ENCODE measurements around the gene CIDEA.
A peak's percentile ranks its signal among the peaks of the same experiment; 100 is the strongest.

Gene CIDEA

GRCh38 chr18:12302391-12303147 is 48.4 kb downstream of the CIDEA start:
- DNase-seq, result no peak

GRCh38 chr18:12304351-12305210 is 50.4 kb downstream of the CIDEA start:
- no peak for DNase-seq

DNA sequence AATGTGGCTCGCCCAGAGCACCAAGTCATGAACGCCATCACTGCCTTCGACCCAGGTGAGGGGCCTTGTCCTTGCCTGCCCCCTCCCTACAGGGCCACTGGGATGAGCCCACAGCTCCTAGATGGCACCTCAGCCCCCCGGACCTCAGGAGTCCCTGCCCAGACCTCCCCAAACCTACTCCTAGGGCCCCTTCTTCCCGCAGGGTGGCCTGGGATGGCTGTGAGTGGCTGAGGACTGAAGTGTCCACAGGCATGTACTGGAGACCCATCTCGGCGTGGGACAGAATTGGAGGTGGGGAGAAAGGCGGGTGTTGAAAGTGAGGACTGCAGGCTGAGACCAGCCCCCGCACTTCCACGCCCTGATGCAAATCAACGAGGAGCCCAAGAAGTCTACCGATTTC is 51.0 kb downstream of the CIDEA start:
- DNase-seq, result no peak

DNA sequence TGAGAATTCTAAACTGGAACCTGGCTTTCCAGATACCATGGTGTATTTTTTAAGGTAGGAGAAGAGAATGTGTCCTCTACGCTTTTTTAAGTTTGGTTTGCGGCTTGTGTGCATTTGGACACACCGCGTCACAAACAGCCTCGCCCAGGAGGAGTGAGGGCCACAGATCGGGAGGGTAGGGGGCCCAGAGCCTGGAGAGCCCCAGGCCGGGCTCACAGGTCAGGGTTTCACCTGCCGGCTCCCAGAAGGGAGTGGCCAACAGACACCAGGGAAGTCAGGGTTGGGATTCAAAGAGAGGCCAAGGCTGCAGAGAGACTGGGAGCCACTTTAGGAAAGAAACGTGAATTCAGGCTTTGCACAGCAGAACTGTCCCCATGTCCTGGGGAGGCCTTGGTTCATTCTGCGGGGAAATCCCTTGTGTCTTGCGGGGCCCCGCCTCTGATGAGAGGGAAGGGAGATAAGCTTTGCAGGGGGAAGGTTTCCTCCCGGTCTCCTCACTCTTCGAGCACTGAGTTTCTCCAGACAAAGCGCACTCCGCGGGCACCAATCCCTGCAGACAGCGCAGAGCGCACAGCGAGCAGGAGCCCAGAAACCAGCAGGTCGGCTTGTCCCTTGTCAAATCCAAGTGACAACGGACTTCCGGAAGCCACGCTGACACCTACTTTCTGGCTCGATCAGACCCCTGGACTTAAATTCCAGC is 51.9 kb downstream of the CIDEA start:
- DNase-seq, result peak; percentile 43

DNA sequence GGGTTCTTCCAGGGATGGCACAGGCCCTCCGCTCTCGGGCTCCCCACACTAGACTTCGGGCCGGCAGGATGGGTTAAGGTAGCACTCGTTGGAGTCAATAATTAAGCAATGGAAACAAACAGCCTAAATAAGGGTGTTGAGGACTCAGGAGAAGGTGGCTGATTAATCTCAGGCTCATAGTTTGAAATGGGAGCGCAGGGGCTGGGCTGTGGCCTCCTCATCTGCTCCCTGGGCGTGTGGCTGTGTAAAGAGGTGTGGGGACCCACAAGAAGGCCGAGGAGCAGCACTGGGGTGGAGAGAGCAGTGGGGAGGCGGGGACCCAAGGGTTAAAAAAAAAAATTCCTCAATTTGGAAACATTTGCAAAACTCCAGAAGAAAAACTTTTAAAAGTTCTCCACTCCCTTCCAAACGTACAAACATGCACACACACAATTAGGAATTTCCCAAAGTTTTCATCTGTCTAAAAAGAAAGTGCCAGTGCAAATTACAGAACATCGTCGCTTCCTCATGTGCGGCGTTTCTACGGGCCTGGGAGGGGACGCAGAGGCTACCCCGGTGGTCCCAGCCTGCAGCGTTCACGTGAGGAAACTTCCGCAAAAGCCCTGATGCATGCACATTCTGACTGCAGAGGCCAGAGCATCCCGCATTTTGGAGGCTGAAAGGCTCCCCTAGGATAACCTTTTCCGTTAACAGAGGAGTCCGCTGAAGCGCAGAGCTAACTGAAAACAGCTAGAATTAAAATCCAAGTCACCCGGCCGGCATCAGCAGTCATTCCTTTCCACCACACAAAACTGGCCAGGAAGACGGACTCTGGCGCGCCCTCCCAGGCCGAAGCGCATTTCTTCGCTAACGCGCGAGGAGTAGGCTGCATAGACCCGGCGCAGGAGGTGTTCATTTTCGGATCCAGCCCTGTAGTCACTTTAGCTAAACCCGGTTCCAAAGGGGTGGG is 52.9 kb downstream of the CIDEA start:
- DNase-seq, result peak; percentile 75

DNA sequence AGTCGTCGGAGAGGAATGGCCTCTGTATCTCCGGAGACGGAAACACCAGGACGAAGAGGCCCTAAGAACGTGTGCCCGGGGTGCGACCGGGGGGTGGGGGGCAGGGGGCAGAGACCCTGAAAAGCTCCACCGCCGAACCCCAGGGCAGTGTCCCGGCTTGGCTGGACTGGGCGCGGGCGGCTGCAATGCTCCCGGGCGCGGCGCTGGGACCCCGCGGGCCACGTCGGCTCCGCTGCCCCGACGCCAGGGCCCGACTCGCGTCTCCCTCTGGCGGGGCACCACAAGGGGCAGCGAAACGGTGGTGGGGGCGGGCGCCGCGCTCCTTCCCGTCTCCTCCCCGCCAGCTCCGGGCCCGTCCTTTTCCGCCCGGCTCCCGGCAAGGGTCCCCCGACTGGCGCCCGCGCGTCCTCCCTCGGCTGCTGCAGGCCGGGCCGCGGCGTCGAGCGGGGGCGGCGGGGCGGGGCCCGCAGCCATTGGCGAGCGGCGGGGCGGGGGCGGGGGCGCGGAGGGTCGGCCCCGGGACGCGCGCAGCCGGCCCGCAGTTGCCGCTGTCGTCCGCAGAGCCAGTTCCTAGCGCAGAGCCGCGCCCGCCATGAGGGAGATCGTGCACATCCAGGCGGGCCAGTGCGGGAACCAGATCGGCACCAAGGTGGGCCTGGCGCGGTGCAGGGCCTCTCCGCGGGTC is 53.7 kb downstream of the CIDEA start, which contains the start of gene TUBB6:
Gene TUBB6, plus strand, starts transcription at position 541 of the 685 bp plus-strand sequence. Its CDS starts 52 bp downstream, at position 593.
- peak; percentile 77 for DNase-seq

GRCh38 chr18:12308386-12309100 is 54.4 kb downstream of the CIDEA start:
- peak; percentile 84 for DNase-seq

DNA sequence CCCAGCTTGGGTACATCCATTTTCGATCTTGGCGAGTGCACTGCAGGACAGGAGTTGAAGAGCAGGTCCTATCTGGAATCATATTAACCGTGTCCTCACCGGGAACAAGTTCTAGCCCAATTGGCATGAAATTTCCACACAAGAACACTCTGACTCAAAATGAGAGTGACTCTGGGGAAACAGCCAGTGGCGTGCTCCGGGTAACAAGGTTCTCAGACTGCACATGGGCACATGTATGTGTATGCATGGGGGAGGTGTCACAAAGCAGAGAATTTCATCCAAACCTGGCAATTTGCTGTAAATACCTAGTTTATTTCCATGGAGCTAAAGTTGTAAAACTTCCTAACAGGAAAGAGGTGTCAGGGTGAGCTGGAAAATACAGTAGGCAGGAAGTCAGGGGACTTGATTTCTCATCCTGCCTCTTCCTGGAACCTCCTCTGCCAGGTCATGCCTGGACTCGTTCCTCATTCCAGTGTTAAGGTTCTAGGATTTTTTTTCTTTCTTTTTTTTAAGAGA is 55.6 kb downstream of the CIDEA start:
- no peak for DNase-seq

- DNase-seq, result no peak
These were observed 56.6 kb downstream of the CIDEA start for GRCh38 chr18:12310762-12311161.

DNA sequence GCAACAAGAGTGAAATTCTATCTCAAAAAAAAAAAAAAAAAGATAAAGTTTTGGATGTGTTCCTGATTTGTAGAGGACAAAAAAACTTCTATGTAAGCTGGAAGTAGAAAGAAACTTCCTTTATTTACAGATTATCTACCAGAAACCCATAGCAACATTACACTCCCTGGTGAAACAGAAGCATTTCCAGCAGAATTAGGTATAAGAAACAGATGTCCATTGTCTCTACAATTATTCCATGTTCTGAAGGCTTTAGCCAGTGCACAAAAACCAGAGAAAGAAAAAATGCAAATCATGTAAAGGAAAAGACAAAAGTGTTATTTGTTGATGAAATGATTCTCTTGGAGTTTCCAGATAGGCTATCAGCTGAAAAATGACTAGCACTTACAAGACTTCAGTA is 58.8 kb downstream of the CIDEA start:
- DNase-seq, result no peak

GRCh38 chr18:12313530-12314245 is 59.5 kb downstream of the CIDEA start:
- DNase-seq, result peak; percentile 47

GRCh38 chr18:12314591-12315305 is 60.6 kb downstream of the CIDEA start:
- no peak for DNase-seq

- DNase-seq, result no peak
These were observed 61.3 kb downstream of the CIDEA start for GRCh38 chr18:12315490-12315889.

DNA sequence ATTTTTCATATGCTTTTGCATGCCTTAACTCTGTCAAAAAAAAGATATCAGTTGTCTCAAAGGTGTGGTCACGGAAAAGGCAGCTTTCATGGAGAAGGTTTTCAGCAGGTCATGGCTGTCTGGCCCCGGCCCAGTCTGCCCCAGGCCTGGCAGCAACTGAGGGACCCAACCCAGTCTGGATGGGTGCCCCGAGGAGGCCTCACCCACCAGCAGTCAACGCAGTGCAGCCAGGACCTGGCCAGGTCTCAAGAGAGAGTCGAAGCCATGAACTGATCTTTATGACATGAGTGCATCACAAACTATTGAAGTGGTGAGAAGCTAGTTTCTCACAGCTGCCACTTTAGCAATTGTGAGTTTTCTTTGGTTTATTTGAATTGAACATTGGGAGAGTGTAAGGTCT is 61.8 kb downstream of the CIDEA start:
- no peak for DNase-seq

DNA sequence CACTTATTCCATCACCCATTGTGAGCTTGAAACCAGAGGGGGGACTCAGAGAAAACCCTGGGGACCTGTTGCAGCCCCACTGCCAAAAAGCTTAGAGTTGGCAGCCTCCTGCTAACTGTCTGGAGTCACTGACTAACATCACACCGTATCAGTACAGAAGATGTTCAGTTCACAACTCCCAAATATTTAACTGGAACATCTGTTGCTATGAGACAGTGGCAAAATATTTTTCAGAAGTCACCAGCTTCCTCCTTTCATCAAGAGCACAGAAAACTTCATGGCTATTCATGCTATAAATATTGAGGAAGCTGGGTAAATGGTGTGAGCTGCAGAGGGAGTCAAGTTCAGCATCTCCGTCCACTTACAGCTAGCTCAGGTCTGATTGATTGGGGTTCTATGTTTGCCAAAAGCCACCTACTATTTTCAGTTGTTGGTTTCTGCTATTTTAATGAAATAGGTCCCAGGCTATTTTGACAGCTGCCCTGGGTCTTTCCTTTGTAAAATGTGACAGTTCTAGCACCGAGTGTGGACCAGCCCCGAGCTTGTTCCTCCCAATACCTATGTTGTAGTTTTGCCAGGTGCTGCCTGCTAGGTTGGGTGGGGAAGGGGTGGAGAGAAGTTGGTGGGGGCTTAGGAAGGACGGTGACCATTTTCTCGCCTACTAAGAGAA is 63.6 kb downstream of the CIDEA start:
- no peak for DNase-seq

DNA sequence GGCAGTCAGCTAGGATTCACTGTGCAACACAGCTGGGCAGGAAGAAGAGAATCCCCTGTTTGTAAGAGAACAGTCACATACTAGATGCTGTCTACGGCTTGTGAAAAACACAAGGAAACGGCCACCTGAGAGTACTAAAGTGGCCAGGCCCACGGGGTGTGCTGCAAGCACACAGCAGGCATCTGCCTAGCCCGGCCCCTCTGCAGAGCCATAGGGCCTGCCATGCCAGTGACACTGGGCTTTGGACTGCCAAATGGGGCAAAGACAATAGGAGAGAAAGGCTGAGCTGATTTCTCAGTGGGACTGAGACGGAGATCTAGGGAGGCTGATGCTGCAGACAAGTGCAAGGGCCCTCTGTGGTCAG is 64.2 kb downstream of the CIDEA start:
- DNase-seq, result no peak

GRCh38 chr18:12318857-12319256 is 64.7 kb downstream of the CIDEA start:
- no peak for DNase-seq

DNA sequence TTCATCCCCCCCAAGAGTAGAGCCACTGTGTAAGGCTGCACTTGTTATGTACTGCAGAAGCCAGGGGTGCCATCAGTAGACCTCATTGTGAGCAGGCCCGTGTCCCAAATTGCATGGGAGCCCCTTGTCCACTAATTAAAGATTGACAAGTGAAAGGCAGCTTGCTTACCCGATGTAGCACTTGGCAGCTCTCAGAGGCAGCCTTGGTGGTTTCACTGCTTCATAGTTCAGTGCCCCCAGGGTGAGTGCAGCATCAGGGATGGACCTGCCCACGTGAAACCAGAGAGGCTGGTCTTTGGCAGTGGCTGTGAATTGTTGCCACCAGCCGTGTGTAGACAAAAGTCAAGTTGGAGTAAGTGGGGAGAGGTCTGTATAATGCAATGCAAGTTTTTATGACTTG is 67.2 kb downstream of the CIDEA start:
- no peak for DNase-seq
